NOMO-1 treated with DMSO at 0.1 percent for 48 hours (cell line): ENCODE data around the gene CCR7.

Experiments
- DNase-seq: peaks from one replicate; lab custom pipeline; 2025; ENCODE audit not compliant: unreplicated experiment; lab: John Stamatoyannopoulos, UW

Gene CCR7

GRCh38 chr17:40538019-40538935, 27.0 kb downstream of the CCR7 start:
- peak; percentile 34 for DNase-seq

- DNase-seq = no peak
Measured at GRCh38 chr17:40536295-40537171, 28.7 kb downstream of the CCR7 start.

DNA sequence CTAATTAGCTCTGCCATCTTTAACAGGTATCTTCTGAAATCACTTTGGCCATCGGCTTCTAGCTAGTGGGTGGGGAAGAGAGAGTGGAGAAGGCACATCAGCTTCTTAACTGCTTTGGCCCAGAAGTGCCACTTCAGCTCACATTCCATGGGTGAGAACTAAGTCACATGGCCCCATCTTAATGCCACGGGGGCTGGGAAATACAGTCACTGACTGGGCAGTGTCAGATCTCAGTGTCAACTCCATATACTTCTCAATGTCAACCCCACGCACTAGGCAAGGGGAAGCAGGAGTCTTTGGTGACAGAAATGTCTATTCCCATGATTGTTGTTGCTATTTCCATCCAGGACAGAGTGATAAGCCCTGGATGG, 29.4 kb downstream of the CCR7 start:
- DNase-seq = no peak

DNA sequence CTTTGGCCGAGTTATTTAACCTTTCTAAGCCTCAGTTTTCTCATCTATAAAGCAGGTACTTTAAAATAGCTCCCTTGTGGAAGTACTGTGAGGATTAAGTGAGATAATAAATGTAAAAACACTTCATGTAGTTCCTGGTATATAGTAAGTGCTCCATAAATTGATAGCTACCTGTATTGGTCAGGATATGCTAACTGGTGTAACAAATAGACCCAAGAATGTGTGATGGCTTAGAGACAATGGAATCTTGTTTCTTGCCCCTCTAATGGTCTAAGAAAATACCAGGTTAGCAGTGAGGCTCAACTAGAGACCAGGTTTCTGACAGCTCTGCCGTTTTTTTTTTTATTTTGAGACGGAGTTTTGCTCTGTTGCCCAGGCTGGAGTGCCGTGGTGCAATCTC, 29.8 kb downstream of the CCR7 start:
- DNase-seq = no peak

DNA sequence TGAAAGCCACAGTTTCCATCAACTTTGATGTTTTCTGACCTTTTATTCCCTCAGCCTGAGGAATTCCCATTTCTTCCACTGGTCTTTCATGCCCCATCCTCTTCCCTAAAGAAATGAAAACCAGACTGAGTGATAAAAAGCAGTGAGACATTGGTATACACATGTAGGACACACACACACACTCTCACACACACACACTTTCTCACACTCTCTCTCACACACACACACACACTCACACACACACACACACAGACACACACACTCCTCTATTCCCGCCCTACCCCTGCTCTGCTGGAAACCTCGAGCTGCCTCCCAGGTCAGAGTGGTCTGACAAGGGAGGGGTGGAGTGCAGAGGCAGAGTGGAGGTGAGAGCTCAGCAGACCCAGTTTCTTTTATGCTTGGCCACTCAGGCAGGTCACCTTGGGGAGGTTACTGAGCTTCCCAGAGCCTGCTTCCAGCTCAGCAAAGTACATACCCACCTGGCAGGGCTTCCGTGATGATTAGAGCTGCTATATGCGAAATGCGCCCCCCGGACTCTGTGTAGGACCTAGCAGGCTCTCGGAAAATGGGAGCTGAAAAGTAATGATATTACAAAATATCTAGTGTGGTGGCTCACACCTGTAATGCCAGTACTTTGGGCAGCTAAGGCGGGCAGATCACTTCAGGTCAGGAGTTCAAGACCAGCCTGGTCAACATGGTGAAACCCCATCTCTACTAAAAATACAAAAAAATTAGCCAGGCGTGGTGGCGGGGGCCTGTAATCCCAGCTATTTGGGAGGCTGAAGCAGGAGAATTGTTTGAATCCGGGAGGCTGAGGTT, 30.7 kb downstream of the CCR7 start:
- DNase-seq = no peak

GRCh38 chr17:40533896-40534295, 31.4 kb downstream of the CCR7 start:
- DNase-seq = no peak

DNA sequence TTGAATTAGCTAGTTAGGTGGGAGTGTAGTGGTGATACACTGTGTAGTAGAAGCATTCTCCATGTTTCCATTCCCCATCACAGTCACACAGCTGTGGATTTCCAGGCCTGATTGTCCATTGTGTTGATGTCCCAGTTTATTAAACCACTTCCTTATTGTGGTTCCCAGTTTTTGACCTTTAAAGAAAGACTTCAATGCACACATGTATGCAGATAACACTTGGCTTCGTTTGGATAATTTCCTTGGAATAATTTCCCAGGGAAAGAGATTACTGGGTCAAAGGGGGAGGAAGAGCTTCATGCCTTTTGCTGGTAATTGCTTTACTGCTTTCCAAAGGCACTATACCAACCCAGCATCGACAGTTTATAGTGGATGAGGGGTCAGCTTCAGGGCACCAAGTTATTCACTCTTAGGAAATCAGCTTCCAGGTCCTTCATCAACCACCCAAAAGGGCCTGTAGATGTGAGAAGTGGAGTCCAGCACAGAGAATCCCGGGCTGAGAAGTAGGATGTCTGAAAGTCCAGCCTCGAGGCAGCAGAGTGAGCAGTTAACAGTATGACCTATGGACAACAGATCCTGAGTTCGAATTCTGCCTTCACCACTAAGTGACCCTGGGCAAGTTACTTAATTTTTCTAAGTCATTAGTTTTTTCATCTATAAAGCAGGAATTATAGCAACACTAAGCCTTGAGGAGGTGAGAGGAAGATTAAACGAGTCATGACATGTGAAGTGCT, 32.6 kb downstream of the CCR7 start:
- DNase-seq = no peak

DNA sequence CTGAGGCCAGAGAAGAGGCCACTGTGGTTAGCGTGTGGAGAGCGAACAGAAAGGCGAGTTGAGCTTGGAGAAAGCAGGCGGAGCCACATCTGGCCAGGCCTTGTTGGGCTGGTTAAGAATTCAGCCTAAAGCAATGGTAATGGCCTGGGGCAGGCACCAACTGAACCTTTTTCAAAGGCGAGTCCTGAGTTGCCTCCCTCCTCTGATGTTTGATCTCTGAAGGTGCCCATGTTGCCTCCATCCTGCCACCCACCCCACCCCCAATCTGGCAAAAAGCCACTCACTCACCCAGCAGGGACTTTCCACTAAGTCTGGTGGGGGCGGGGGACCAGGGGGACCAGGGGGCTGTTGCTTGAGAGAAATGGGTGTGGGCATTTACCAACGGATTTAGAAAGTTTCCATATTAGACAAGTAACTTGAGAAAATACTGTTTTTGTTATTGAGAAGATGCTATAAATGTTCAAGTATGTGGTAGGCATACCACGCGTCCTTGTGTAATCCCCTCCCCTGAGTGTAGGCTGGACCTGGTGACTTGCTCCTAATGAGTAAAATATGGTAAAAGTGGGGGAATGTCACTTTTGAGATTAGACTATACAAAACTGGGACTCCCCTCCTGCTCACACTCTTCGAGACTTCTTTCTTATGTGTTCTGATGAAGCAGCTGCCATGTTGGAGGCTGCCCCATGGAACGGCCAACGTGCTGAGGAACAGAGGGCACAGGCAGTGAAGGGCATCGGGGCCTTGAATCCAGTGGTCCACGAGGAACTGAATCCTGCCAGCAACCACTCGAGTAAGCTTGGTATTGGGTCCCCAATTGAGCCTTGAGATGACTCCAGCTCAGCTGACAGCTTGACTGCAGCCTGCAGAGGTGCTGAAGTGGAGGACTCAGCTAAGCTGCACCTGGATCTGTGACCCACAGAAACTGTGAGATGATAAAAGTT, 34.0 kb downstream of the CCR7 start:
- DNase-seq = no peak

DNA sequence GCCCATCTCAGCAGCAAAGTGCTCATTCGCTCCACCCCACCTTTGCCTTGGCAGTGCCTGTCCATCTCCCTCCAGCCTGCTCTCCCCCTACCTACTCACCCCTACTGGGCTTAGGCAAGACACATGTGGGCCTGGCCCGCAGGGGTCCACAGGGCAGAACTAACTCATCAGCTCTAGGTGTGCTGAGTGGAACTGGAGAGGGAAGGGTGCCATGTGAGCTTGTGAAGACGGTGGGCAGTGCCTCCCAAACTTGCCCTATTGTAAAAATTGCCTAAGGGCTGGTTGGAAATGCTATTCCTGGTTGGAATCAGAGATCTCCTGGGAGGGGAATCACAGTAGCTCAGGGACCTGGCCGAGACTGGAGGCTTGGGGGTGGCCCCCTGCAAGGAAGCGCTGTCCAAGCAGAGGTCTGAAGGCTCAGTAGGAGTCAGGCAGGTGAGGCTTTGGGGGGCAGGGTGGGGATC, 34.7 kb downstream of the CCR7 start:
- DNase-seq = no peak

- DNase-seq = no peak
Measured at GRCh38 chr17:40529991-40530390, 35.3 kb downstream of the CCR7 start.

DNA sequence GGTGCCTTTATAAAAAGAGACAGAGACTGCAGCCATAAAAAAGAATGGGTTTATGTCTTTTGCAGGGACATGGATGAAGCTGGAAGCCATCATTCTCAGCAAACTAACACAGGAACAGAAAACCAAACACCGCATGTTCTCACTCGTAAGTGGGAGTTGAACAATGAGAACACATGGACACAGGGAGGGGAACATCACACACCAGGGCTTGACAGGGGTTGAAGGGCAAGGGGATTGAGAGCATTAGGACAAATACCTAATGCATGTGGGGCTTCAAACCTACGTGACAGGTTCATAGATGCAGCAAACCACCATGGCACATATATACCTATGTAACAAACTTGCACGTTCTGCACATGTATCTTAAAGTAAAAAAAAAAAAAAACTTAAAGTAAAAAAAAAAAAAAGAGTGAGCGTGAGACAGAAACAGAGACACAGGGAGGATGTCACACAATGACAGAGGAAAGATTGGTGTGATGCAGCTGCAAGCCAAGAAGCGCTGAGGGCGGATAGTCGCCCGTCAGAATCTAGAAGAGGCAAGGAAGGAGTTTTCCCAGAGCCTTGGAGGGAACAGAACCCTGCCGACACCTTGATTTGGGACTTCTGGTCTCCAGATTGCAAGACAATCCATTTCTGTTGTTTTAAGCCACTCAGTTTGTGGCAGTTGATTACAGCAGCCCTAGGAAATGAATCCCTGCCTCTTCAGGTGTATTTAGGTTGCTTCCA, 36.4 kb downstream of the CCR7 start:
- no peak for DNase-seq

DNA sequence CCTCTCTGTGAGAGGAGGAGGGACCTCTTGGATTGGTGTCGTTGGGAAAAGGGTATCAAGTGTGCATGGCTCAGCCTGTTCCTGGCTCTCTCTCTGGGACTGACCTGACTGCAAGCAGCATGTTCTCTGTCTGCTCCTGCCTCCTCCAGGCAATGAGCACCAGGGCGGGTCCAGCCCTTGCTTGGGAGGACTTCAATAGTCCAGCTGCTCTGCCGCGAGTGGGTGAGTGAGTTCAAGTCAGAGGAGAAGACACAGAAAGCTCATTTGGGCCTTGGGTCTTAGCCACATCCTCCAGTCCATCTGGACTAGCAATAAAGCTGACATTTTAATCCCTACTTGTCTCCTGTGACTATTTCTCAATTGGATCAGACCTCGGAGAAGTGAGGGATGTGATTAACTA, 38.6 kb downstream of the CCR7 start:
- DNase-seq = no peak

- no peak for DNase-seq
Measured at GRCh38 chr17:40525294-40525693, 40.0 kb downstream of the CCR7 start.

- no peak for DNase-seq
Measured at GRCh38 chr17:40524243-40524965, 40.9 kb downstream of the CCR7 start.

GRCh38 chr17:40522961-40523310, 42.3 kb downstream of the CCR7 start:
- no peak for DNase-seq

GRCh38 chr17:40522250-40522960, 42.9 kb downstream of the CCR7 start:
- DNase-seq = no peak

GRCh38 chr17:40520991-40521453, 44.2 kb downstream of the CCR7 start:
- no peak for DNase-seq
